PC-3 (cell line): ENCODE results near the gene KLHL21.

ENCODE experiments used
- CTCF ChIP-seq: fragments of 300-600 bp; sonication (generic); conservative IDR thresholded peaks from 2 replicates; pipeline ENCODE4 v1.5.1; 2017; ENCODE audit warnings: antibody characterized with exemption, low read depth, mild to moderate bottlenecking, low read length
- EZH2 ChIP-seq: fragments of 300-600 bp; sonication (generic); IDR thresholded peaks from one replicate; pipeline ENCODE4 v1.6.1; 2017; ENCODE audit warnings: antibody characterized with exemption, mild to moderate bottlenecking, low read length; ENCODE audit not compliant: unreplicated experiment

GRCh38 chr1:6624710-6625583 lies 22.3 kb upstream of the KLHL21 start, which contains the start of gene THAP3:
- TF ChIP-seq CTCF = no peak
- TF ChIP-seq EZH2 = no peak
